ENCODE results near the gene NISCH. TPM values are rescaled to one million over a fixed set of nuclear protein-coding genes. Genes with fewer than 3 reads are reported as not detected.

Gene NISCH
- total and polyA plus RNA-seq, 2 experiments from 2014 or later, result 58.9 to 74.5 TPM

- Histone ChIP-seq H3K36me3 (replicated peaks; ENCODE audit: insufficient read depth, low read depth) (no peaks in the 10 kb centered on the region), H3K27ac (no peak overlapping the region), H3K9me2 (replicated peaks; ENCODE audit: insufficient read depth) (no peaks in the 10 kb centered on the region), H2AFZ (no peak overlapping the region), H3K9me3 (ENCODE audit: low read depth) (no peaks in the 10 kb centered on the region), H3K4me2 (no peak overlapping the region), H3K79me2 (no peaks in the 10 kb centered on the region), H3K4me3 (no peak overlapping the region), H4K20me1 (ENCODE audit: insufficient read depth, poor library complexity, severe bottlenecking) (no peaks in the 10 kb centered on the region), H3K27me3 (no peaks in the 10 kb centered on the region), H3K4me1 (ENCODE audit: insufficient read depth) (peaks cover 18% of the 10 kb centered on the region)
- TF ChIP-seq EZH2phosphoT487 (IDR thresholded peaks at IDR 0.05; ENCODE audit: low read depth, severe bottlenecking, unreplicated experiment) (no peak), CTCF (IDR thresholded peaks at IDR 0.05; ENCODE audit: poor library complexity) (no peak), EZH2 (IDR thresholded peaks at IDR 0.05; ENCODE audit: borderline replicate concordance) (no peak)
- WGBS (ENCODE audit: low lambda C conversion rate, missing lambda C conversion rate), result 96% methylated on average over 54 of the region's 59 CpGs
- no peak for DNase-seq (ENCODE audit: low spot score)
Measured at GRCh38 chr3:52487788-52488691, 32.6 kb downstream of the NISCH start.

DNA sequence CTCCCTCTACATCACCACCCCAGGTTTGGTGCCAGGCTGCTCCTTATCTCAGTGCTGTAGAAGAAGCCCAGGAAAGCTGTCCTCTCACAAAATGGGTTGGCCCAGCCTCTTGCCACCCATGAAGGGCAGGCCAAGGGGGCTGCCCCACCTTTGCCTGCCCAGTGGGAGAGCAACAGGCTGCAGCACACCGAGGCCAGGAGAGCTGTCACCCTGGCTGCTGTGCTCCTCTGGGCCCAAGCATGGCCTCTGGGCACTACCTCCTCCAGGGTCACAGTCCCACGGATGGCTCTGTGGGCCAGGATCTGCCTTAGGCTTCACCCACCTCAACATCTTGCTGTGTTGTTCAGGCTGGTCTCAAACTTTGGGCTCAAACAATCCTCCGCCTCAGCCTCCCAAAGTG lies 33.3 kb downstream of the NISCH start:
- TF ChIP-seq CTCF (IDR thresholded peaks at IDR 0.05; ENCODE audit: poor library complexity) (no peak), EZH2phosphoT487 (IDR thresholded peaks at IDR 0.05; ENCODE audit: low read depth, severe bottlenecking, unreplicated experiment) (no peak), EZH2 (IDR thresholded peaks at IDR 0.05; ENCODE audit: borderline replicate concordance) (no peak)
- no peaks in the 10 kb centered on the region for H3K9me2 ChIP-seq (replicated peaks; ENCODE audit: insufficient read depth)
- no peaks in the 10 kb centered on the region for H3K36me3 ChIP-seq (replicated peaks; ENCODE audit: insufficient read depth, low read depth)
- H3K9me3 ChIP-seq (ENCODE audit: low read depth), result no peaks in the 10 kb centered on the region
- no peak overlapping the region for H3K4me2 ChIP-seq
- H4K20me1 ChIP-seq (ENCODE audit: insufficient read depth, poor library complexity, severe bottlenecking), result no peaks in the 10 kb centered on the region
- H3K4me1 ChIP-seq (ENCODE audit: insufficient read depth), result peaks cover 11% of the 10 kb centered on the region
- 94% methylated on average over 3 of the region's 3 CpGs for WGBS (ENCODE audit: low lambda C conversion rate, missing lambda C conversion rate)
- no peak overlapping the region for H3K4me3 ChIP-seq
- H3K27ac ChIP-seq, result no peak overlapping the region
- no peak overlapping the region for H2AFZ ChIP-seq
- no peaks in the 10 kb centered on the region for H3K79me2 ChIP-seq
- no peak for DNase-seq (ENCODE audit: low spot score)
- no peaks in the 10 kb centered on the region for H3K27me3 ChIP-seq

GRCh38 chr3:52489453-52489852 lies 34.0 kb downstream of the NISCH start:
- Histone ChIP-seq H3K27ac (no peak overlapping the region), H3K36me3 (replicated peaks; ENCODE audit: insufficient read depth, low read depth) (no peaks in the 10 kb centered on the region), H3K27me3 (no peaks in the 10 kb centered on the region), H3K4me1 (ENCODE audit: insufficient read depth) (peaks cover 4% of the 10 kb centered on the region), H4K20me1 (ENCODE audit: insufficient read depth, poor library complexity, severe bottlenecking) (no peaks in the 10 kb centered on the region), H3K4me2 (no peak overlapping the region), H3K9me2 (replicated peaks; ENCODE audit: insufficient read depth) (no peaks in the 10 kb centered on the region), H2AFZ (no peak overlapping the region), H3K79me2 (no peaks in the 10 kb centered on the region), H3K4me3 (no peak overlapping the region), H3K9me3 (ENCODE audit: low read depth) (no peaks in the 10 kb centered on the region)
- no peak for DNase-seq (ENCODE audit: low spot score)
- TF ChIP-seq EZH2 (IDR thresholded peaks at IDR 0.05; ENCODE audit: borderline replicate concordance), result no peak
- no peak for TF ChIP-seq EZH2phosphoT487 (IDR thresholded peaks at IDR 0.05; ENCODE audit: low read depth, severe bottlenecking, unreplicated experiment)
- no peak for TF ChIP-seq CTCF (IDR thresholded peaks at IDR 0.05; ENCODE audit: poor library complexity)
- 96% methylated on average over 16 of the region's 18 CpGs for whole genome bisulfite sequencing (ENCODE audit: low lambda C conversion rate, missing lambda C conversion rate)
